ENCODE data around the gene COMT. TPM values are rescaled to one million over a fixed set of nuclear protein-coding genes. Genes with fewer than 3 reads are reported as not detected.

Gene COMT
- total RNA-seq, 1 donor from 2014 or later, result 67.5 TPM

- intact Hi-C loops (cut with micrococcal nuclease), result no loop called here
These were observed 67.5 kb downstream of the COMT start for GRCh38 chr22:20009018-20009491.

GRCh38 chr22:20009582-20010306, 68.2 kb downstream of the COMT start:
- intact Hi-C loops (cut with micrococcal nuclease), result no loop called here

GRCh38 chr22:20010307-20011122, 68.9 kb downstream of the COMT start:
- intact Hi-C loops (cut with micrococcal nuclease), result no loop called here

- intact Hi-C loops (cut with micrococcal nuclease), result no loop called here
These were observed 69.8 kb downstream of the COMT start for GRCh38 chr22:20011123-20011992.

GRCh38 chr22:20011993-20012740, 70.6 kb downstream of the COMT start:
- intact Hi-C loops (cut with micrococcal nuclease), result no loop called here

GRCh38 chr22:20012741-20013331, 71.3 kb downstream of the COMT start:
- intact Hi-C loops (cut with micrococcal nuclease), result no loop called here

GRCh38 chr22:20013382-20013871, 71.9 kb downstream of the COMT start:
- intact Hi-C loops (cut with micrococcal nuclease), result no loop called here

- intact Hi-C loops (cut with micrococcal nuclease), result no loop called here
These were observed 73.1 kb downstream of the COMT start for GRCh38 chr22:20014526-20015186.

GRCh38 chr22:20015187-20015625, 73.6 kb downstream of the COMT start:
- intact Hi-C loops (cut with micrococcal nuclease), result no loop called here

- intact Hi-C loops (cut with micrococcal nuclease), result no loop called here
These were observed 74.6 kb downstream of the COMT start for GRCh38 chr22:20015971-20016733.

GRCh38 chr22:20016734-20017621, 75.4 kb downstream of the COMT start, which contains the start of gene ARVCF:
Gene ARVCF (minus strand): TSS chr22:20016823. CDS start chr22:19990794, 26,029 bp downstream.
- intact Hi-C loops (cut with micrococcal nuclease), result no loop called here

GRCh38 chr22:20017622-20017958, 76.0 kb downstream of the COMT start:
- intact Hi-C loops (cut with micrococcal nuclease), result no loop called here

GRCh38 chr22:20018001-20018400, 76.4 kb downstream of the COMT start:
- intact Hi-C loops (cut with micrococcal nuclease), result no loop called here

Other genes with a start within 250 kb of the COMT start
- gene SEPTIN5, start 227.3 kb upstream of the COMT start, total RNA-seq, result 0.45 TPM in 1 of 2 replicates, not detected in the other
- gene GP1BB, start 218.2 kb upstream of the COMT start, total RNA-seq, result not detected in 2 replicates
- 0.11 and 0.36 TPM in 2 replicates for gene TBX1, start 181.0 kb upstream of the COMT start, total RNA-seq
- 9.6 and 10.1 TPM in 2 replicates for gene GNB1L, start 86.9 kb upstream of the COMT start, total RNA-seq
- 15.0 and 17.1 TPM in 2 replicates for gene RTL10, start 86.9 kb upstream of the COMT start, total RNA-seq
- gene TXNRD2, start within 50 bp of the COMT start, total RNA-seq, result 21.3 and 21.7 TPM in 2 replicates
- gene ARVCF, start 75.1 kb downstream of the COMT start, total RNA-seq, result 0.75 and 0.84 TPM in 2 replicates
- 39.1 and 43.5 TPM in 2 replicates for gene TANGO2, start 79.3 kb downstream of the COMT start, total RNA-seq
- 61.3 and 61.4 TPM in 2 replicates for gene DGCR8, start 138.5 kb downstream of the COMT start, total RNA-seq
- gene RANBP1, start 174.3 kb downstream of the COMT start, total RNA-seq, result 295 and 306 TPM in 2 replicates
- 91.1 and 93.3 TPM in 2 replicates for gene TRMT2A, start 175.5 kb downstream of the COMT start, total RNA-seq
- 62.5 and 64.9 TPM in 2 replicates for gene ZDHHC8, start 190.0 kb downstream of the COMT start, total RNA-seq
- 0.16 and 0.59 TPM in 2 replicates for gene CCDC188, start 209.3 kb downstream of the COMT start, total RNA-seq

Measured in T-helper 2 cell treated with Interferon-gamma antibody and Interleukin-4, amounts not matched to agents 100 ng/mL and 5 ng/mL, for 36 hours (primary cell).